ENCODE data around the gene PLA2G4F.

PLA2G4F gene

GRCh38 chr15:42163947-42164550 lies 7.6 kb upstream of the PLA2G4F start:
- DNase-seq, result no peak

- no peak for DNase-seq
These were observed 6.9 kb upstream of the PLA2G4F start for GRCh38 chr15:42163291-42163690.

GRCh38 chr15:42160136-42160535 lies 3.7 kb upstream of the PLA2G4F start:
- DNase-seq, result no peak

GRCh38 chr15:42159381-42160015 lies 3.1 kb upstream of the PLA2G4F start:
- DNase-seq, result no peak

GRCh38 chr15:42158941-42159340 lies 2.5 kb upstream of the PLA2G4F start:
- no peak for DNase-seq

- DNase-seq, result no peak
These were observed 1.7 kb upstream of the PLA2G4F start for GRCh38 chr15:42157981-42158765.

GRCh38 chr15:42157381-42157780 lies 945 bp upstream of the PLA2G4F start:
- DNase-seq, result no peak

- DNase-seq, result no peak
These were observed 742 bp downstream of the PLA2G4F start for GRCh38 chr15:42155546-42156242.

- DNase-seq, result no peak
These were observed 1.5 kb downstream of the PLA2G4F start for GRCh38 chr15:42154956-42155355.

- DNase-seq, result no peak
These were observed 2.1 kb downstream of the PLA2G4F start for GRCh38 chr15:42154212-42154941.

GRCh38 chr15:42153874-42154211 lies 2.6 kb downstream of the PLA2G4F start:
- DNase-seq, result no peak

GRCh38 chr15:42152921-42153698 lies 3.3 kb downstream of the PLA2G4F start:
- no peak for DNase-seq

GRCh38 chr15:42152196-42152920 lies 4.1 kb downstream of the PLA2G4F start:
- no peak for DNase-seq

- DNase-seq, result no peak
These were observed 4.7 kb downstream of the PLA2G4F start for GRCh38 chr15:42151736-42152135.

- no peak for DNase-seq
These were observed 5.3 kb downstream of the PLA2G4F start for GRCh38 chr15:42151141-42151561.

- no peak for DNase-seq
These were observed 6.0 kb downstream of the PLA2G4F start for GRCh38 chr15:42150219-42150970.

GRCh38 chr15:42149493-42150218 lies 6.8 kb downstream of the PLA2G4F start:
- DNase-seq, result no peak

GRCh38 chr15:42148808-42149492 lies 7.5 kb downstream of the PLA2G4F start:
- no peak for DNase-seq

GRCh38 chr15:42147431-42147735 lies 9.1 kb downstream of the PLA2G4F start:
- no peak for DNase-seq

Measured in NCI-H446 (cell line).